HEK293 (cell line): Measurements from ENCODE around the gene PAX2.

Experiments
- CTCF ChIP-seq: fragments of 450-650 bp; formaldehyde crosslinking; IDR thresholded peaks from 2 replicates; pipeline ENCODE4 v1.5.1; 2016; ENCODE audit warnings: missing biosample characterization, missing genetic modification characterization
- HOXA7 ChIP-seq: sonication (generic); formaldehyde crosslinking; IDR thresholded peaks from 2 replicates; pipeline ENCODE4 v1.8.1; 2022; ENCODE audit warnings: missing genetic modification reagents, borderline replicate concordance
- KLF1 ChIP-seq: fragments of 450-650 bp; formaldehyde crosslinking; IDR thresholded peaks from 2 replicates; pipeline ENCODE4 v1.5.1; 2016; ENCODE audit warnings: missing biosample characterization, missing genetic modification characterization
- PBX3 ChIP-seq: sonication (generic); formaldehyde crosslinking; IDR thresholded peaks from 2 replicates; pipeline ENCODE4 v1.8.1; 2022; ENCODE audit warnings: mild to moderate bottlenecking, moderate library complexity, missing genetic modification reagents
- TRIM28 ChIP-seq: IDR thresholded peaks from 2 replicates; pipeline ENCODE4 v1.6.1; 2011; ENCODE audit warnings: low read length, control low read depth, borderline replicate concordance
- YY1 ChIP-seq: fragments of 450-650 bp; formaldehyde crosslinking; IDR thresholded peaks from 2 replicates; pipeline ENCODE4 v1.5.1; 2018; ENCODE audit warnings: missing biosample characterization, missing genetic modification characterization
- ZBTB49 ChIP-seq: fragments of 450-650 bp; formaldehyde crosslinking; IDR thresholded peaks from 2 replicates; pipeline ENCODE4 v1.5.1; 2016; ENCODE audit warnings: missing biosample characterization, missing genetic modification characterization, low read depth
- ZNF10 ChIP-seq: fragments of 450-650 bp; formaldehyde crosslinking; IDR thresholded peaks from 2 replicates; pipeline ENCODE4 v1.5.1; 2017; ENCODE audit warnings: missing biosample characterization, missing genetic modification characterization
- ZNF114 ChIP-seq: fragments of 450-650 bp; formaldehyde crosslinking; IDR thresholded peaks from 2 replicates; pipeline ENCODE4 v1.5.0; 2017; ENCODE audit warnings: missing biosample characterization, missing genetic modification characterization
- ZNF202 ChIP-seq: fragments of 450-650 bp; formaldehyde crosslinking; IDR thresholded peaks from 2 replicates; pipeline ENCODE4 v1.5.1; 2016; ENCODE audit warnings: missing biosample characterization, missing genetic modification characterization, borderline replicate concordance
- ZNF521 ChIP-seq: fragments of 450-650 bp; formaldehyde crosslinking; IDR thresholded peaks from 2 replicates; pipeline ENCODE4 v1.5.1; 2017; ENCODE audit warnings: missing biosample characterization, mild to moderate bottlenecking, missing genetic modification characterization
- ZSCAN30 ChIP-seq: fragments of 450-650 bp; IDR thresholded peaks from 2 replicates; pipeline ENCODE4 v1.5.1; 2018; ENCODE audit warnings: missing biosample characterization, mild to moderate bottlenecking, missing genetic modification characterization, moderate library complexity

- TF ChIP-seq ZNF10 (no peak), CTCF (tag by site-specific recombination) (no peak), ZBTB49 (tag by site-specific recombination) (no peak), ZNF521 (tag by site-specific recombination) (no peak), ZNF114 (tag by site-specific recombination) (no peak), TRIM28 (no peak), YY1 (tag by site-specific recombination) (no peak), HOXA7 (CRISPR knock-in tag) (no peak), ZNF202 (tag by site-specific recombination) (no peak), PBX3 (CRISPR knock-in tag) (no peak), ZSCAN30 (tag by site-specific recombination) (no peak), KLF1 (no peak)
Measured at GRCh38 chr10:100749309-100750217, 4.2 kb downstream of the PAX2 start.
